ENCODE results near the gene KRT10. TPM values are rescaled to one million over a fixed set of nuclear protein-coding genes. Genes with fewer than 3 reads are reported as not detected.
A peak's percentile ranks its signal among the peaks of the same experiment; 100 is the strongest.

KRT10 gene
- polyA plus RNA-seq, 5 donors = 27.5 to 58.8 (median 45.4) TPM

DNA sequence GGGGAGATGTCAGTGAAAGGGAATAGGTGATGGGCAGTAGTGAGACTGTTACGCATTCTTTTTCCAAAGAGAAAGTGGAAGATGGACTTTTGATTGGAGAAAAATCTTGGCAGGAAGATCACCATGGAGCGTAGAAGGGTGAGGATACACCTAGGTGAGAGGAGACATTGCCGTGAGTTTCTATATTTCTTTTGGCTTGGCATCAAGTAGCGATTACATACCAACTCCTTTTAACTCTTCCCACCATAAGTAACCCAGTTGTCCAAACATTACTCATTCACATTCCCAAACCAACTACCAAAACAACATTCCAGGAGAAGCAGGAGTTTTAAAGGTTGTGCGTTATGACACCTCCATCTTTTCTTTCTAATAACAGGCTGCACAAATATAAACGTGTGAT, 11.9 kb downstream of the KRT10 start:
- DNase-seq = no peak

DNA sequence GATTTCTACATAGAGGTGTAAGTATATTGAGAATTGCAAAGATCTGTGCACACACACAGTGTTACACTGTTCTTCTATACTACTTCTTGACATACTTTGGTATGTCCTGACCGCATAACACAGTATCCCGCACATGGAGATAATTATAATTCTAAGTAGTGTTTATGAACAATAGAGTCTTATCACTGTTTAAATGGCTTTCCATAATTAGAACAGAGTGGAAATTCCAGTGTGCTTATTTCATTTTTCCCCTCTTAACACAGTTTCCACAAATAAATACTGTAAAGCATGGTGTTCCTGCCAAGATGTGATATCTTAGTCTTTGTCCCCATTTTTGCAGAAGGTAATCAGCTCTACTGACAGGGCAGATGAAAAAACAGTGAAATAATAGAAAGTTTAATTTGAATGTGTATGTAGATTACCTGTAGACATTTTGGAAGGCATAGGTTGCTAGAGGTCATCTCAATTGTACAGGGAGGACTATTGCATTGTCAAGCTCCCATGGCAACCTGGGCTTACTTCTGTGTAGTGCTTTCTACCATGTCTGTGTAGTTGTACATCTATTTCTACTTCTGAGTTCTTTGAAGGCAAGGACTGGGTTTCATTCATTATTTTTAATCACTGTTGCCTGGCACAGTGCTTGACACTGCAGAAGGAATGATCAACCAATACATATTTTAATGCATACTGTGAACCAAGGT, 12.5 kb downstream of the KRT10 start:
- DNase-seq = no peak

DNA sequence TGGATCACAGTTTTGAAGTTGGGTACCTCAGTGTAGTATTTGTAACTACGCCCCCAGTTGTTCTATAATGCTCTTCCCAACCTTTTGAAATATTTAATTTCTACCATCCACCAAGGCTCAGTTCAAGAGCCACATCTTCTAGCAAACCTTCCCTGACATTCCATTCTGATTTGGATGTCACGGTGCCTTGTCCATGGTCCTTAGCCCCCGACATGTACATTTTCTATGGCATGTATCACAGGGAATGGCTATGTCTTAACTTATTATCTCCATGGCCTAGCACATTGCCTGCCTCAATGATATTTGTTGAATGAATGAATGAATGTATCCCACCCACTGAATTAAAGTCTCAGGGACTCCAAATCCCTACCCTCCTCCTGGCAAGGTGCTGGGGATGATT, 16.3 kb downstream of the KRT10 start:
- DNase-seq = no peak

DNA sequence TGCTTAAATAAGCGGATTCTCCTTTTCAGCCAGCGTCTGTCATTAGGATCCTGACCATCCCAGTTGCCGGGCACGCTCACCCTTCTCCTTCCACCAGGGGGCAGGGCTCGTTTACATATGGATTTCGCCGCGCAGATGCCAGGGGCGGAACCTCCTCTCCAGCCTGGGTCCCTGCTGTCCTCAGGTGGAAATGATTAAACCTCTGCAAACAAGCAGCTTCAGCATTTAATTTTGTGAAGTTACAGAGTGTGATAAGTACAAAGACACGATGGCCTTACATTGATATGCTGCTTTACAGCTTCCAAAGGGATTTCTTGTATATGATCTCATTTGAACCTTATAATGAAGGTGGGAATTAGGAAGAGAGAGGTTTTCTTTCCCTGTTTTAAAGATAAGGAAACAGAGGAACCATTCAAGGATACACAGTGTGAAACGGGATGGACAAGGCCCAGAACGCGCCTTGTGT, 18.8 kb downstream of the KRT10 start:
- DNase-seq = peak; percentile 31 to 38

DNA sequence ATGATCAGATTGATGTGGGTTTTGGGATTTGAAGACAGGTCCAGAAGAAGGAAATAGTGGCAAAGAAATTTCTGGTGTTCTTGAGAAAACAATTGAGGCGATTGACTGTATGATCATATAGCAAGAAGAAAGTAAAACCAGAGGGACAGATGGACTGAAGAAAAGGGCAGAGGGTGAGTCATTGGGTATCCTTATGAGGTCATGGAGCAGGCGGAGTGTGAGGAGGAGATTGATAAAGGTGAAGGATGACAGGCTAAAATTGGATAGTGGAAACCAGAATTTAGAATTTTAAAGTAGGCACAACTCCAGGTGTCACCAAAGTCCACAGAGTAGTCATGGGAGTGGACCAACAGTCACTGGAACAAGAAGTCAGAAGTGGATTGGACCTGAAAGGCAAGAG, 21.3 kb downstream of the KRT10 start:
- DNase-seq = no peak

DNA sequence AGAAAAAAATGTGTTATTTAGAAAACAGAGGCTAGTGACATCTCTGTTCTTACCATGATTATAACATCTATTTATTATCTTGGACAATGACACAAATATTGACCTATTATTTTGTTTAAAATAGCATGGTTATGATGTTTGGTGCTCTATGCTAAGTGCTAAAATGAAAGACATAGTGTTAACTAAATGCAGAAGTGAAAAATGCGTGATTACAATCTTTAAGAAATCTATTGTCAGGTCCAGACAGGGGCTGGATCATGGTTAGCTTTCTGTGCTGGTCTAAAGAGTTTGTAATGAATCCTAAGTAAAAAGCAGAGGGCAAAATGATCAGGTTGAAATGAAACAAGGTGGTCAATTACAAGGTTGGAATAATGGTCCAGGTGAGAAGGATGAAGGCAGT, 22.0 kb downstream of the KRT10 start:
- no peak for DNase-seq

DNA sequence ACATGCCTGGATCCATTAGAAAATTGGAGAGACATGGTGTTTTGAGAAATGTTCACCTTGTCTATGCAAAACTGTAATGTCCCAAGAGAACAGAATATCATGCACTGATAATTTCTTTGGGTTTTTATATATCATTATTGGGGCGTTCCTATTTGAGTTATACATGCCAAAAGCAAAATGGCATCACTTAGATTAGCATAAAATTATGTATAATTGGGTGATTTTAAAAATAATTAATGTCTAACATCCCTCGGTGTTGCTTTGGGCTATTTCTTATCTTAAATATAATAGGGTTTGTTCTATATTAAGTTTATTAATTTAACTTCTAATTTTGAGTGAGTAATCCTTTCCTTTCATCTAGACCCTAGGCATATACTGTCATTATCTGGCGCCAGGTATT, 22.6 kb downstream of the KRT10 start, which contains the start of gene KRT28:
KRT28 (minus strand) TSS at position 101 of the 400 bp plus-strand sequence; CDS start at position 35, 66 bp downstream.
- no peak for DNase-seq

DNA sequence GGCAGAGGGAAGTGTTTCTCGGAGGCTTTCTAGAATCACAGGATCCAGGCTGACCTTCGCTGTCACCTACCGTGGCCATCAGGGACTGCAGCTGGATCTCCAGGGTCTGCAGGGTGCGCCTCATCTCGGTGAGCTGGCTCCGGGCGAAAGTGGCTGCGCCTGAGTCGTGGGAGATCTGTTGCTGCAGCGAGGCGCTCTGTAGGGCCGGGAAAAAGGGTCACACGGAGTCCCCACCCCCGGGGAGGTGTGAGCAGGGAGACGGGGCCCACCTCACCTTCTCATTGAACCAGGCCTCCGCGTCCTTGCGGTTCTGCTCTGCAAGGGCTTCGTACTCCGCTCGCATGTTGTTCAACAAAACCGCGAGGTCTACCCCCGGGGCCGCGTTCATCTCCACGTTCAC, 25.6 kb downstream of the KRT10 start:
- DNase-seq = no peak

DNA sequence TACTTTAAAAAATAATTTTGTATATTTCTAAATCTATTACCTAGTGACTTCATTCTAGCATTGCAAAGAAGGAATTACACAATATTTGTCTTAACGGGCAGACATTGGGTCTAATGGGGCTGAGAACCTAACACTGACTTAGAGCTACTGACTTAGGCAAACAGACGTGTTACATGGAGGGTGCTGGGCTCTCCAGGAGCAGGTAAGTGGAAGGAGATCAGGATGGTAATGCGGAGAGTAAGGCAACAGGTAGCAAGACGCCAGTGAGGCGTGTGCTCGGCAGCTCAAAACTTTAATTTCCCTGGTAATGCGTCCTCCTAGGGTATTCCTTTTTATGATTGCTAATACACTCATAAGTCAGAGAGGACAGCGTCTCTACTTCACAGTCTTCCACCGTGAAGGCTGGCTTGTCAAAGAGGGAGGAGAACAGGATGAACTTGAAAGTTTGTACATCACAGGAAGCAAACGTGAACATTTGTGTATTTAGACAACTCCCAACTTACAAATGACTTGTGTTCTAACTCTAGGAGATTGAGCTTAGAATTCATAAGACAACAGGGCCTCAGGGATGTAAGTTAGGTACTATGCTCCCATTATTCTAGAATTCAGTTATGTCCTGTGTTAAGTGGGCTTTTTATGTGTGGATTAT, 27.3 kb downstream of the KRT10 start:
- DNase-seq = no peak

DNA sequence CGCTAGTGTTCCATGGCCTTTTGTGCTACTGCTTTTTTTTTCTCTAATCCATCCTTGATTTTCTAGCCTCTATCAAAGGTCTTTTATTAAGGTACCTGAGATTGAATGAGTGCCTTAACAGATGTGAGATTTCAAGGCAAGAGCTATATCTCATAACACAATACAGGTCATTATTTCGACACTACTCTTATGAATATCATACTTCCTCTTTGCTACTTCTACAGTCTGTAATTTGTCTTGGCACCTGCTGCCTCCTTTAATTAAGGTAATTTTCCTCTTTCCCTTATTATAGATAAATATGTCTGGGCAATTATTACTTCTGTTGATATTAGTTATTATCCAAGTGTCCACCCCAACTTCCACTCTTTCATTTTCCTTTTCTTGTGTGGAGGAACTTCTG, 27.9 kb downstream of the KRT10 start:
- DNase-seq = no peak

DNA sequence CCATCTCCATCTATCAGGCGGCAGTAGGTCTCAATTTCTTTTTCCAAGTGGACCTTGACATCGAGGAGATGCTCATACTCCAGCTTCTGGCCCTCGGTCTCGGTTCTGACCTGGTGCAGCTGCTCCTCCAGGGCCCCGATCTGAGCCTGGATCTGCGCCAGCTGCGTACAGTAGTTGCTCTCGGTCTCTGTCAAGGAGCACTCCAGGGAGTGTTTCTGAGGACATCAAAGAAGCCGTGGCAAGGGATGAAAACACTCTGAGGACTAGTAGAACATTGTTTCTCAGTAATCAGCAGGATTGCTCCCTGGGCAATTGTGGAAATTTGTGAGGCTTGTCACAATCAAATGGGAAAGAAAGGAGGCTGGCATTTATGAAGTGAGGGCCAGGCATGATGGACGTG, 28.6 kb downstream of the KRT10 start:
- DNase-seq = no peak

DNA sequence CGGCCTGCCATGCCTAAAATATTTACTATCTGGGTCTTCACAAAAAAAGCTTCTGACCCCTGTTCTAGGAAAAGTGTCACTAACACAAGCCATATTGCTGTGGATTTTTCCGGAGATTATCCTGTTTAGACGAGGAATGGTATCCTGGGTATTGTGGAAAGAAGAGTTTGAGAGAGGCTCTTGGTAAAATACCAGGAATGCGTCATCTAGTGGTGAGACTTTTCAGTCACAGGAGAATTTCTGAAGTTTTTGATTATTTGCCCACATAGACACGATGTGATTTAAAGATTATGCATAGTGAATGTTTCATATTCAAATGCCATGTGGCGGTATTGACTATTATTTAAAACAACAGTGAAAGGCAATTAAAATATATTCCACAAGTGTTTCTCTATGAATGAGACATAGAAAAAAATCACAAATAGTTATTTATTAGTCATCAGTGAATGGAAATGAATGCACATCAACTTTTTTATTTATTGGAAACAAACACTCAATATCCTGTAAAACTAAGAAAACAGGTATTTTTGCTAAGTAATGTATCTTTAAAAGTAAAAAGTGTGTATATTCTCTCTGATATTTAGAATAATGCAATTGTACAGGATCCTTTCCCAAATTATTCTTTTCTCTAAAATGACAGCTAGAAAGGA, 30.5 kb downstream of the KRT10 start:
- peak; percentile 49 to 62 for DNase-seq

DNA sequence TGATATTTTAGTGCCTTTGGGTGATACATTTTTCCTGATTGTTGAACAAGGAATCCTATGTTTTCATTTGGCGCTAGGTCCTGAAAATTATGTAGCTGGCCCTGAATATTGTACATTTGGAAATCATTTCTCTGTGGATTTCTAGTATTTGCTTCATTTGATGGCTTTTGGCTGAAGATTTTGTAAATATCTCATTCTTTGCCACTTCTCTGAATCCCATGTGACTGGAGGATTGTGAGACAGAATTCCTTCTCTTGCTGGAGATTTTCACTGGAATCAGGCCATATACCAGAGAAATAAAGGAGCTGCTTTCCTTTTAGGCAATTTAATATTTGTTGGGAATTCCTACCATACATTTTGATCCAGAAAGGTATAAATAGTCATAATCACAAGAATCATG, 31.3 kb downstream of the KRT10 start:
- peak; percentile 43 to 57 for DNase-seq

DNA sequence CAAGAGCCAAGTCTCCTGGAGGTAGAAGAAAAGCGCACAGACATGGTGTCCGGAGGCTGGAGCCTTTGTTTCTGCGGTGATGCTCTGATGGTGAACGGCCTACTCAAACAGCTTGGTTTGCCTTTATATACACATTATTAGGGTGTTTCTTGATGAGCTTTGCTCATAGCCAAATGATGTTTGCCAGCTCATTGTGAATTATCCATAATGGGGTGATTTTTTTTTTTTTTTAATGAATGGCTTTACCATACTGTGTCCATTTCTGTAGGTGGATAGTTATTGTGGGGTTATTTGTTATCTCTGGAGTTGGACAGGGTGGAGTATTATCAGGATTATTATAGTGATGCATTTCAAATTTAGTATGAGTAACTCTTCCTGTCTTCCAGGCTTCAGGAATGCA, 40.0 kb downstream of the KRT10 start, which contains the start of gene KRT27:
KRT27 (minus strand) TSS at position 101 of the 400 bp plus-strand sequence; CDS start at position 44, 57 bp downstream.
- no peak for DNase-seq

DNA sequence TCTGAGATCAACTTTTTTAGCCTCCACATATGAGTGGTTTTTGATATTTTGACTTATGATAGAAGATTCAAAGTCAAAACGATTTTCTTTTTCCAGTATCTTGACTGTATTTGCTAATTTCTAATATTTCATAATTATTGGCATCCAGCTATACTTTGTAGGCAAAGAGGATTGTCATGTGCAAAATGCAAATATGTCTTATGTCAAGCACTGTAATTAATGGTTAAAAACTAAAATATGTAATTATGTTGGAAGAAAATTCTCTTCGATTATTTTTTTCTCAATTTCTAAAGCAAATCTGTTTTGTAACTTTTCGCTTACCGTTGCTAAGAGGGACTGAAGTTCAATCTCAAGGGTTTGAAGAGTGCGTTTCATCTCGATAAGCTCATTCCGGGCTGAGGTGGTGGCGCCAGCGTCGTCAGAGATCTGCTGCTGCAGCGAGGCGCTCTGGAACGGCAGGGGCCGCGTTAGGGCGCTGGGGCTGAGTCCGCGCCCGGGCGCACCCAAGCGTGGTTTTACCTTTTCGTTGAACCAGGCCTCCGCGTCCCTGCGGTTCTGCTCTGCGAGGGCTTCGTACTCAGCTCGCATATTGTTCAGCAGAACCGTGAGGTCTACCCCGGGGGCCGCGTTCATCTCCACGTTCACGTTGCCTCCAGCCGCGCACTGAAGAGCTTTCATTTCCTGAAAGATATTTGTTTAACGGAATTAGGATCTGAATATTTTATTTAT, 43.1 kb downstream of the KRT10 start:
- peak; percentile 29 to 47 for DNase-seq

DNA sequence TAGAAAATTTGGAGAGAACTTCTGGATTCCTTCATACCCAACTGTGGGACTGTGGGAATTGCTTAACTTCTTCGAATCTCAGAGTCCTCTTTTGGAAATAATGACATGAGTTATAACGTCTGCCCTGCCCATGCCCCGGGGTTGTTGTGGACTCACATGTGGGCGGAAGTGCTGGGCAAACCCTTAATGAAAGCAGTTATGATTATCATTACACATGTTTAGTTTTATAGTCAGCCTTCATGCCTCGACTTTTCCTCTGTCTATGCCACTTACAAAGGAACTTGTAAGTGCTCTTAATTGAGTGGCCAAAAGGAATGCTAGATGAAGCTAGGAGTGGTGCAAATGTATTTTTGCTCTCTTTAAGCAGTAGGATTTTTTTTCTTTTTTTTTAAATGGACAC, 44.0 kb downstream of the KRT10 start:
- DNase-seq = no peak

DNA sequence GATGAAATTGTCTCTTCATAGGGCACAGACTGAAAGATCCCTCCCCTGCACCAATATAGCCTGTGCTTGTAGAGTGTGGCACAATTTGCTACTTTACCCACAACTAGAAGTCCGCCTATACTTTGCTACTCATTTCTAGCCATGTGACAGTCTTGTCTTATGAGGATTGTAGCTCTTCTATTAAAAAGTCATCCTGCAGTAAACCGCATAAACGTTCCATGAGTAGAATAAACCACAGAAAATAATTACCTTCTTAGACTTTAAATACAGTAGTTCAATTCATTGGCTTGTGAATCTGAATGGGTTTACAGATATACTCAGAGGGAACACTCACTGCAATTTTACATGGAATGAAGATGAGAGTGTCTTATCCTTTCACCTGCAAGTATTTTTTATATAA, 44.4 kb downstream of the KRT10 start:
- DNase-seq = no peak

DNA sequence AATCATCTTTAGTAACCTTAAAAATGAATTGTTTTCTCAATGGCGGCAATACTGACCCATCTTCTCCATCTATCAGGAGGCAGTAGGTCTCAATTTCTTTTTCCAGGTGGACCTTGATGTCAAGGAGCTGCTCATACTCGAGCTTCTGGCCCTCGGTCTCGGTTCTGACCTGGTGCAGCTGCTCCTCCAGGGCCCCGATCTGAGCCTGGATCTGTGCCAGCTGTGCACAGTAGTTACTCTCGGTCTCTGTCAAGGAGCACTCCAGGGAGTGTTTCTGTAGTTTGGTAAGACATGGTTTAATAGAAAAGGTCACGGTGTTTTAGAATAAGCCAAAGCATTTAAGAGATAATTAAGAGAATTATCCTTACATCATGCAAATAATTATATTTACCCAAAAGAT, 45.0 kb downstream of the KRT10 start:
- no peak for DNase-seq

DNA sequence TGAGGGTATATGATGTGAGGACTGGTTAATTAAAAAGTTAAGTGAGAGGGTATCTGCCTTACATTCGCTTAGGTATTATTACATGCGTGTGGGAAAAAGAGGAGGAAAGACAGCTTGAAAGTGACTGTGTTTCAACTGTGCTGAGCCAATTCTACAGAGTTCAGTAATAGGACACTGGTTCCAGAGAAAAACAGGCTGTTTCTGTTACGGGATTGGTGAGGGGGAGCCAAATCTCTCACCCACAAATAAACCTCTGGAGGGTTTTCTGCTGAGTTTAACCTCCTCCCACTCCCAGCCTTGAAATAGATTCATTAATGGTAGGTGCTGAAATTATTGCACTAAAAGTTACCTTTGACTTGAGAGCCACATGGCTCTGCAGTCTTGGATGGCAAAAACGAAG, 46.5 kb downstream of the KRT10 start:
- no peak for DNase-seq

DNA sequence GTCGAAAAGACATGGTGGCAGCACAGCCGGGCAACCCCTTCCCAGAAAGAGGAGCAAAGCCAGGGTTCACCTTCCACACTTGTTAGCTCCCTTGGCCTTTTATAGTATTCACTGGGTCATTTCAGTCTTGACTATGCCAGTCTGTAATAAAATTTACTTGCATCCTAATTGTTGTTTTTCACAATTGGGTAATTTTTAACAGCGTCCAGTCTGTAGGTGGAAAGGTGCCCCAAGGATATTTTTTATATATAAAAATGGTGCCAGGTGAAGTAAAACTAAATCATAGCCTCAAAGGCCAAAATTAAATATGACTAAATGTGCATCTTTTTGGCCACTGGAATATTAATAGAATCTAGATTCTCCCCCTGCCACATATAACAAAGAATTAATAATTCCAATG, 50.3 kb downstream of the KRT10 start, which contains the start of gene KRT26:
KRT26 (minus strand) TSS at position 101 of the 400 bp plus-strand sequence; CDS start at position 13, 88 bp downstream.
- no peak for DNase-seq

Data from right lung (tissue), 5 donors.